Neural crest cell (in vitro differentiated cells): Measurements from ENCODE around the gene GAS2L1. TPM values are rescaled to one million over a fixed set of nuclear protein-coding genes. Genes with fewer than 3 reads are reported as not detected.
A peak's percentile ranks its signal among the peaks of the same experiment; 100 is the strongest.
"Not testable (repeated sequence)": the region's sequence is repeated elsewhere in the genome, so short reads cannot be mapped to it uniquely, and the experiment has no call there.

Experiments used
- DNase-seq: peaks from one replicate; pipeline ENCODE4 v3.0.0; 2021; ENCODE audit warnings: low read depth, mixed read lengths, low spot score
- H3K27ac Mint-ChIP-seq: one replicate; pipeline ENCODE4 v1.8.0; 2021; ENCODE audit warnings: mild to moderate bottlenecking, mixed read lengths; ENCODE audit not compliant: unreplicated experiment
- H3K27me3 Mint-ChIP-seq: 2 replicates; pipeline ENCODE4 v1.8.0; 2021; ENCODE audit warnings: low read depth, mild to moderate bottlenecking, mixed read lengths
- H3K36me3 Mint-ChIP-seq: 2 replicates; pipeline ENCODE4 v1.8.0; 2021; ENCODE audit warnings: low read depth, mild to moderate bottlenecking, mixed read lengths
- H3K4me1 Mint-ChIP-seq: 2 replicates; pipeline ENCODE4 v1.8.0; 2021; ENCODE audit warnings: mixed read lengths
- H3K4me3 Mint-ChIP-seq: one replicate; pipeline ENCODE4 v1.8.0; 2021; ENCODE audit warnings: mild to moderate bottlenecking, mixed read lengths
- H3K9me3 Mint-ChIP-seq: 2 replicates; pipeline ENCODE4 v1.8.0; 2021; ENCODE audit warnings: mixed read lengths
- total RNA-seq: library from RNA; stranded (reverse); gene quantifications from 2 replicates; pipeline ENCODE4 v1.2.1, GENCODE V29; 2021
- TF ChIP-seq, protein P1 (sequence below): fragments of 200-600 bp; sonication (generic); conservative IDR thresholded peaks from 2 replicates; pipeline ENCODE4 v1.5.0; 2021; ENCODE audit warnings: antibody characterized with exemption, mild to moderate bottlenecking

The GAS2L1 gene
- total RNA-seq, 1 donor from 2014 or later: 8.9 TPM

DNA sequence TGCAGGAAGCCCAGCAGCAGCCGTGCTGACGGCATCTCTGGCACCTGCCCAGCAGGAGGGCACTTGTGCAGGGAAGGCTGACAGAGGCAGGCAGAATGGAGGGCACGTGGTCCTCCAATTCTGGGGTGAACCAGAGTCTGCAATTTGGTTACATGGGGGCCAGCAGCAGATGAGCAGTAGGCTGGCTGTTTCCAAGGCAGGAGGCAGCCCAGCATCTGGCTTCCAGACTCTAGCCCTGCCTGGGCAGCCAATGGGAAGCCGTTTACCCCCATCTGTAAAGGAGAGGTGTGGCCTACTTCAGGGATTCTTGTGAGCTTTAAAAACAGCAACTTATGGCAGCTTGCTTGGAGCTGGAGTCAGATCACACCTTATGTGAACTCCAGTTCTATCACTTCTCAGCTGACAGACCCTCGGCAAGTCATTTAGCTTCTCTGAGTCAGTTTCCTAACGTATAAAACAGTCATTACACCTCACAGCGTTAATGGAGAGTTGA is 36.9 kb downstream of the GAS2L1 start:
- no peak for DNase-seq
- no peak overlapping the region for H3K4me3 Mint-ChIP-seq
- H3K4me1 Mint-ChIP-seq: no peaks in the 10 kb centered on the region
- H3K9me3 Mint-ChIP-seq: no peaks in the 10 kb centered on the region
- H3K27ac Mint-ChIP-seq: peak overlapping the region; percentile 12
- peaks cover 4% of the 10 kb centered on the region for H3K36me3 Mint-ChIP-seq
- H3K27me3 Mint-ChIP-seq: no peaks in the 10 kb centered on the region
- TF ChIP-seq, protein P1, sequence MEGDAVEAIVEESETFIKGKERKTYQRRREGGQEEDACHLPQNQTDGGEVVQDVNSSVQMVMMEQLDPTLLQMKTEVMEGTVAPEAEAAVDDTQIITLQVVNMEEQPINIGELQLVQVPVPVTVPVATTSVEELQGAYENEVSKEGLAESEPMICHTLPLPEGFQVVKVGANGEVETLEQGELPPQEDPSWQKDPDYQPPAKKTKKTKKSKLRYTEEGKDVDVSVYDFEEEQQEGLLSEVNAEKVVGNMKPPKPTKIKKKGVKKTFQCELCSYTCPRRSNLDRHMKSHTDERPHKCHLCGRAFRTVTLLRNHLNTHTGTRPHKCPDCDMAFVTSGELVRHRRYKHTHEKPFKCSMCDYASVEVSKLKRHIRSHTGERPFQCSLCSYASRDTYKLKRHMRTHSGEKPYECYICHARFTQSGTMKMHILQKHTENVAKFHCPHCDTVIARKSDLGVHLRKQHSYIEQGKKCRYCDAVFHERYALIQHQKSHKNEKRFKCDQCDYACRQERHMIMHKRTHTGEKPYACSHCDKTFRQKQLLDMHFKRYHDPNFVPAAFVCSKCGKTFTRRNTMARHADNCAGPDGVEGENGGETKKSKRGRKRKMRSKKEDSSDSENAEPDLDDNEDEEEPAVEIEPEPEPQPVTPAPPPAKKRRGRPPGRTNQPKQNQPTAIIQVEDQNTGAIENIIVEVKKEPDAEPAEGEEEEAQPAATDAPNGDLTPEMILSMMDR: no peak

DNA sequence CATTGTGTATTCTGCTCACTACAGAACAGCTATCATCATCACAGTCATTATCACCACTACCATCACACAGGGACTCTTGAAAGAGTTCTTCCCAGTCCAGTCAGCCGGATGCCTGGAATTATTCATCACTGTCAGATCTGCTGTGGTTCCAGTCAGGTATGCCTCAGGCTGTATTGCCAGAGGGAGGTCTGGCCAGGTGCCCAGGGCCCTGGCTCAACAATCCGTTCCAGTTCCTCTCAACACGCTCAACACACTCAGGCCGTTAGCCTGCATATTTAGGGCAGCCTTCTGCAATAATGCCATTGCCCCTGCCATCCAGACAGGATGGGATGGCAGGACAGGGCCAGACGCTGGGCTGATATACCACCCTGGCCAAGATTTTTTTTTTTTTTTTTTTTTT is 37.7 kb downstream of the GAS2L1 start:
- Mint-ChIP-seq H3K9me3 (no peaks in the 10 kb centered on the region), H3K4me3 (no peak overlapping the region), H3K27me3 (no peaks in the 10 kb centered on the region), H3K4me1 (no peaks in the 10 kb centered on the region), H3K27ac (no peak overlapping the region), H3K36me3 (peaks cover 2% of the 10 kb centered on the region)
- TF ChIP-seq, protein P1: no peak
- no peak for DNase-seq

DNA sequence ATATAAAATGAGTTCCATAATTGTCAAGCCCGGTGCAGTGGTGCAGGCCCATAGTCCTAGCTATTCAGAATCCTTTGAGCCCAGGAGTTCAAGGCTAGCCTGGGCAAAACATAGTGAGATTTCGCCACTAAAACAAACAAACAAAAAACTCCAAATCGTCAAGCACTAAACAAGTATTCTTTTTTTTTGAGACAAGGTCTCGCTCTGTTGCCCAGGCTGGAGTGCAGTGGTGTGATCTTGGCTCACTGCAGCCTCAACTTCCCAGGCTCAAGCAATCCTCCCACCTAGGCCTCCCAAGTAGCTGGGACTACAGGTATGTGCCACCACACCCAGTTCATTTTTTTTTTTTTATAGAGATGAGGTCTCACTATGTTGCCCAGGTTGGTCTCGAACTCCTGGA is 38.4 kb downstream of the GAS2L1 start:
- not testable (repeated sequence) for H3K4me1 Mint-ChIP-seq, H3K36me3 Mint-ChIP-seq, H3K9me3 Mint-ChIP-seq, H3K4me3 Mint-ChIP-seq, H3K27me3 Mint-ChIP-seq, DNase-seq, H3K27ac Mint-ChIP-seq

DNA sequence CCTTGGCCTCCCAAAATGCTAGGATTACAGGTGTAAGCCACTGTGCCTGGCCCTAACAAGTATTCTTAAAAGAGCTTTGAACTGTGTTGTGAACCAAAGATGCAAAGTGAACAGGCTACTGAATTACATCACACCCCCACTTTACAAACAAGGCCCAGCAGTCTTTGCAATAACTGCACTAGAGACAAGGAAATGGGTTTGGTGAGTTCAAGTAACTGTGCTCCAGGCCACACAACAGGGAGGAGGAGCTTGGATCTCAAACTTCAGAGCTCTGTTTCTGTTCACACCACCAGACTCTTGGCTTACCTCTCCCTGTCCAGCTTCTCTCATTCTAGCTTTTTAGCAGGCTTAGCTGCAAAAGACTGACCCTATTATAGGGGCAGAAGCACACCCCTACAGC is 39.5 kb downstream of the GAS2L1 start:
- peaks cover 2% of the 10 kb centered on the region for H3K36me3 Mint-ChIP-seq
- H3K27me3 Mint-ChIP-seq: no peaks in the 10 kb centered on the region
- no peak overlapping the region for H3K4me3 Mint-ChIP-seq
- no peaks in the 10 kb centered on the region for H3K9me3 Mint-ChIP-seq
- TF ChIP-seq, protein P1: no peak
- no peak for DNase-seq
- no peaks in the 10 kb centered on the region for H3K4me1 Mint-ChIP-seq
- peak overlapping the region; percentile 43 for H3K27ac Mint-ChIP-seq

- H3K27ac Mint-ChIP-seq: no peak overlapping the region
- DNase-seq: no peak
- peaks cover 2% of the 10 kb centered on the region for H3K36me3 Mint-ChIP-seq
- H3K4me3 Mint-ChIP-seq: no peak overlapping the region
- no peaks in the 10 kb centered on the region for H3K27me3 Mint-ChIP-seq
- no peaks in the 10 kb centered on the region for H3K4me1 Mint-ChIP-seq
- no peaks in the 10 kb centered on the region for H3K9me3 Mint-ChIP-seq
- TF ChIP-seq, protein P1: no peak
These were observed 40.2 kb downstream of the GAS2L1 start for GRCh38 chr22:29346659-29347058.

GRCh38 chr22:29348041-29348440 is 41.6 kb downstream of the GAS2L1 start:
- H3K27me3 Mint-ChIP-seq: no peaks in the 10 kb centered on the region
- TF ChIP-seq, protein P1: no peak
- no peak overlapping the region for H3K4me3 Mint-ChIP-seq
- peaks cover 3% of the 10 kb centered on the region for H3K4me1 Mint-ChIP-seq
- no peaks in the 10 kb centered on the region for H3K9me3 Mint-ChIP-seq
- no peak overlapping the region for H3K27ac Mint-ChIP-seq
- no peak for DNase-seq
- H3K36me3 Mint-ChIP-seq: peaks cover 2% of the 10 kb centered on the region
